A549 (cell line): ENCODE data around the gene TMEM167B.

Experiments
- CTCF ChIP-seq: fragments of >200 bp; sonication (Bioruptor Twin); formaldehyde crosslinking; IDR thresholded peaks from 3 replicates; pipeline ENCODE4 v1.5.1; 2016
- RCOR1 ChIP-seq: fragments of 150-350 bp; IDR thresholded peaks from 2 replicates; pipeline ENCODE4 v1.6.1; 2014; ENCODE audit warnings: antibody characterized with exemption, low read length, low read depth

- TF ChIP-seq CTCF: no peak
- TF ChIP-seq RCOR1: no peak
These were observed 25.4 kb upstream of the TMEM167B start for GRCh38 chr1:109065137-109065536.
